GM12878 (cell line): ENCODE measurements around the gene PAXX. TPM values are rescaled to one million over a fixed set of nuclear protein-coding genes. Genes with fewer than 3 reads are reported as not detected.

Source experiments
- ATAC-seq: fragments of 200-7000 bp; cut with Tn5 transposase; 3 replicates; pipeline ENCODE4 v1.9.1; 2020; ENCODE audit warnings: mild to moderate bottlenecking, moderate library complexity
- BruUV-seq: library from RNA; stranded (reverse); fragments of 400-500 nt; replicated peaks from 2 replicates; lab custom pipeline; 2021; lab: Mats Ljungman, UMichigan
- CTCF ChIA-PET: fragments of 300-600 bp; sonication (Branson Sonifier 250); formaldehyde crosslinking; extraction: SDS; loops from one replicate; lab custom pipeline; 2021; ENCODE audit warnings: inconsistent platforms; lab: Yijun Ruan, JAX
- POLR2A ChIA-PET: fragments of 350-600 bp; formaldehyde crosslinking; extraction: SDS; loops from one replicate; lab custom pipeline; 2021; ENCODE audit warnings: inconsistent platforms; lab: Charles Lee
- RAD21 ChIA-PET: fragments of 300-600 bp; sonication (Branson Sonifier 250); formaldehyde crosslinking; loops from one replicate; lab custom pipeline; 2023; ENCODE audit warnings: antibody characterized with exemption; ENCODE audit not compliant: unreplicated experiment; lab: Charles Lee
- SMC1A ChIA-PET: fragments of 300-600 bp; sonication (Branson Sonifier 250); formaldehyde crosslinking; loops from one replicate; lab custom pipeline; 2023; ENCODE audit not compliant: unreplicated experiment, uncharacterized antibody; lab: Charles Lee
- DNase-seq: peaks from one replicate; pipeline ENCODE4 v3.0.0-alpha.2; 2011; ENCODE audit warnings: low read depth, low spot score
- FAIRE-seq: peaks from 3 replicates; lab custom pipeline; 2011; peaks lifted over from hg19 to GRCh38; lab: Jason Lieb, UNC
- H2AFZ ChIP-seq: 2 replicates; pipeline ENCODE4 v1.6.0; 2011; ENCODE audit warnings: low read depth, low read length, control low read depth; ENCODE audit not compliant: control insufficient read depth
- H3K27ac ChIP-seq: 2 replicates; pipeline ENCODE4 v1.5.1; 2011; ENCODE audit warnings: control low read depth; ENCODE audit not compliant: control insufficient read depth, insufficient read depth
- H3K27me3 ChIP-seq, 2 experiments: replicated peaks in 1 of 2; 2 replicates each; pipeline versions ENCODE4 v1.6.0 to v1.6.1; 2011; ENCODE audit warnings: low read length in 1 of 2; ENCODE audit not compliant: control insufficient read depth in 2 of 2, insufficient read depth in 2 of 2
- H3K36me3 ChIP-seq, 2 experiments: 2 replicates each; pipeline ENCODE4 v1.5.1; 2011; ENCODE audit warnings: low read length in 1 of 2; ENCODE audit not compliant: control insufficient read depth in 2 of 2, insufficient read depth in 2 of 2
- H3K4me1 ChIP-seq: 2 replicates; pipeline ENCODE4 v1.6.1; 2011; ENCODE audit warnings: mild to moderate bottlenecking, low read length, moderate library complexity, mixed read lengths; ENCODE audit not compliant: control insufficient read depth, insufficient read depth
- H3K4me2 ChIP-seq: 2 replicates; pipeline ENCODE4 v1.6.0; 2011; ENCODE audit warnings: control low read depth; ENCODE audit not compliant: control insufficient read depth, insufficient read depth
- H3K4me3 ChIP-seq: fragments of 200-600 bp; sonication (generic); 2 replicates; pipeline ENCODE4 v1.5.1; 2016
- H3K79me2 ChIP-seq: 2 replicates; pipeline ENCODE4 v1.6.0; 2011; ENCODE audit warnings: low read length; ENCODE audit not compliant: control insufficient read depth, insufficient read depth
- H3K9ac ChIP-seq: 2 replicates; pipeline ENCODE4 v1.8.0; 2011; ENCODE audit warnings: low read length, control low read depth, mixed read lengths; ENCODE audit not compliant: control insufficient read depth, insufficient read depth
- H3K9me3 ChIP-seq: replicated peaks from 3 replicates; pipeline ENCODE4 v1.5.1; 2011; ENCODE audit warnings: mild to moderate bottlenecking, low read length; ENCODE audit not compliant: control insufficient read depth, insufficient read depth
- H4K20me1 ChIP-seq: 2 replicates; pipeline ENCODE4 v1.6.0; 2011; ENCODE audit not compliant: control insufficient read depth, insufficient read depth
- GABPA ChIP-seq: IDR thresholded peaks from 2 replicates; pipeline ENCODE4 v1.6.1; 2014; ENCODE audit warnings: antibody characterized with exemption, low read depth, mild to moderate bottlenecking, inconsistent platforms
- GATAD2B ChIP-seq: fragments of 450-650 bp; conservative IDR thresholded peaks from 2 replicates; pipeline ENCODE4 v1.6.1; 2017; ENCODE audit warnings: low read depth, mild to moderate bottlenecking, moderate library complexity
- KDM1A ChIP-seq: fragments of 200-600 bp; sonication (generic); IDR thresholded peaks from 2 replicates; pipeline ENCODE4 v1.6.1; 2016; ENCODE audit warnings: borderline replicate concordance
- NFIC ChIP-seq: IDR thresholded peaks from 2 replicates; pipeline ENCODE4 v1.6.1; 2012; ENCODE audit warnings: low read depth, mild to moderate bottlenecking, inconsistent platforms, low read length, moderate library complexity
- NFXL1 ChIP-seq: fragments of 450-650 bp; IDR thresholded peaks from 2 replicates; pipeline ENCODE4 v1.6.1; 2017; ENCODE audit warnings: antibody characterized with exemption, mild to moderate bottlenecking, borderline replicate concordance
- NKRF ChIP-seq: fragments of 450-650 bp; conservative IDR thresholded peaks from 2 replicates; pipeline ENCODE4 v1.6.1; 2017; ENCODE audit warnings: mild to moderate bottlenecking, moderate library complexity
- NR2C2 ChIP-seq: IDR thresholded peaks from 2 replicates; pipeline ENCODE4 v1.6.1; 2011; ENCODE audit warnings: borderline replicate concordance, low read depth; ENCODE audit not compliant: control insufficient read depth, insufficient read length
- PML ChIP-seq: IDR thresholded peaks from 2 replicates; pipeline ENCODE4 v1.6.1; 2012; ENCODE audit warnings: low read length, inconsistent platforms
- POLR2AphosphoS5 ChIP-seq: IDR thresholded peaks from 2 replicates; pipeline ENCODE4 v1.6.1; 2011; ENCODE audit warnings: mild to moderate bottlenecking, low read length, inconsistent platforms
- SIX5 ChIP-seq: IDR thresholded peaks from 2 replicates; pipeline ENCODE4 v1.6.1; 2011; ENCODE audit warnings: mild to moderate bottlenecking, low read depth, low read length, moderate library complexity; ENCODE audit not compliant: severe bottlenecking
- SREBF1 ChIP-seq: IDR thresholded peaks from 2 replicates; pipeline ENCODE4 v1.6.1; 2012; ENCODE audit warnings: mild to moderate bottlenecking, low read length
- ZNF24 ChIP-seq: fragments of 450-650 bp; IDR thresholded peaks from 2 replicates; pipeline ENCODE4 v1.6.1; 2017; ENCODE audit warnings: antibody characterized with exemption, mild to moderate bottlenecking
- ZNF622 ChIP-seq: fragments of 450-650 bp; IDR thresholded peaks from 2 replicates; pipeline ENCODE4 v1.6.1; 2017; ENCODE audit warnings: mild to moderate bottlenecking, inconsistent platforms
- WGBS: methylation state at CpG from one replicate; pipeline ENCODE4 v1.1.6; 2016; ENCODE audit warnings: low lambda C conversion rate; ENCODE audit not compliant: insufficient replicate concordance, insufficient coverage; ENCODE audit errors: missing lambda C conversion rate; 5-methylcytosine and 5-hydroxymethylcytosine counted together
- in situ Hi-C: fragments of 300-500 bp; cut with MboI; formaldehyde crosslinking; loops from 9 replicates; pipeline ENCODE4 v1.14.3; 2018; ENCODE audit warnings: mixed read lengths
- intact Hi-C: fragments of 100-400 bp; cut with micrococcal nuclease; formaldehyde crosslinking; loops from one replicate; pipeline ENCODE4 v1.14.2; 2022; ENCODE audit not compliant: unreplicated experiment
- polyA plus RNA-seq, 11 experiments: library from polyadenylated mRNA; depleted of rRNA in 4 of 11; unstranded in 6 of 11; stranded (reverse) in 5 of 11; fragments of >200 nt; fragmentation: Nextera tagmentation in 4 of 11; fragmentation: Illumina TruSeq in 1 of 11; extraction: Ambion mirVana in 4 of 11; extraction: Trizol in 1 of 11; gene quantifications; 1 replicate in 1 of 11; 2 replicates in 10 of 11; pipeline versions ENCODE4 v1.2.1 to v1.2.3, GENCODE V29; 2011 to 2016; ENCODE audit warnings: inconsistent platforms in 2 of 11, missing spikeins in 2 of 11, low read depth in 1 of 11
- total RNA-seq, 4 experiments: library from RNA; depleted of rRNA in 3 of 4; stranded (reverse); fragments of >200 nt in 3 of 4; fragmentation: Illumina TruSeq in 1 of 4; extraction: Trizol in 1 of 4; gene quantifications; 2 replicates each; pipeline versions ENCODE4 v1.2.1 to v1.2.3, GENCODE V29; 2013 to 2021
- TF ChIP-seq, protein P1 (sequence below): fragments of 450-650 bp; IDR thresholded peaks from 2 replicates; pipeline ENCODE4 v1.6.1; 2017; ENCODE audit warnings: borderline replicate concordance
- TF ChIP-seq, protein P2 (sequence below): fragments of 450-650 bp; formaldehyde crosslinking; IDR thresholded peaks from 2 replicates; pipeline ENCODE4 v1.5.0; 2022; ENCODE audit warnings: mild to moderate bottlenecking, missing genetic modification characterization

PAXX gene
- total and polyA plus RNA-seq, 10 of the 15 experiments (the other 5 are each of a cell fraction or from before 2014, with no cell fraction given) = 0.18 to 60.6 (median 29.5) TPM

DNA sequence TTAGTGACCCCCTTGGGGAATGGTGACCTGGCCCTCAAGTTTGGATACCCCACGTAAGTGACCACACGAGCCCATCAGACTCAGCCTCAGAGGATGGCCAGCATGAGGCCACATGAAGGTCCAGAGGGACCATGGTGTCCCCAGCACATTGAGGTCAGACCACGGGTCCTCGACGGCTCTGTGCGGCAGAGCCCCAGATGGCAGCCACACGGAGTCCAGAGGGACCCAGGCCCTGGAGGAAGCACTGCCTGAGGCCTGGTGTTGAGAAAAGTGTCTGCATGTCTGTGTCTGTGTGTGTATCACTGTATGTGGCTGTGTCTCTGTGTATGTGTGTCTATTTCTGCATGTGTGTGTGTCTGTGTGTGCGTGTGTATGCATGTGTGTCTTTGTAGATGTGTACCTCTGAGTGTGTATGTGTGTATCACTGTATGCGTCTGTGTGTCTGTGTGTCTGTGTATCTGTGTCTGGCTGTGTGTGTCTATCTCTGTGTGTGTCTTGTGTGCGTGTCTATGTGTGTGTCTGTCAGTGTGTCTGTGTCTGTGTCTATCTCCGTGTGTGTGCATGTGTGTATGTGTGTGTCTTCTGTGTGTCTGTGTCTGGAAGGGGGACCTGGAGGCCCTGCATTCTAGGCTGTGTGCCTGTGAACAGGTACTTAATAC is 8.4 kb upstream of the PAXX start (continued):
- TF ChIP-seq POLR2AphosphoS5 = no peak

DNA sequence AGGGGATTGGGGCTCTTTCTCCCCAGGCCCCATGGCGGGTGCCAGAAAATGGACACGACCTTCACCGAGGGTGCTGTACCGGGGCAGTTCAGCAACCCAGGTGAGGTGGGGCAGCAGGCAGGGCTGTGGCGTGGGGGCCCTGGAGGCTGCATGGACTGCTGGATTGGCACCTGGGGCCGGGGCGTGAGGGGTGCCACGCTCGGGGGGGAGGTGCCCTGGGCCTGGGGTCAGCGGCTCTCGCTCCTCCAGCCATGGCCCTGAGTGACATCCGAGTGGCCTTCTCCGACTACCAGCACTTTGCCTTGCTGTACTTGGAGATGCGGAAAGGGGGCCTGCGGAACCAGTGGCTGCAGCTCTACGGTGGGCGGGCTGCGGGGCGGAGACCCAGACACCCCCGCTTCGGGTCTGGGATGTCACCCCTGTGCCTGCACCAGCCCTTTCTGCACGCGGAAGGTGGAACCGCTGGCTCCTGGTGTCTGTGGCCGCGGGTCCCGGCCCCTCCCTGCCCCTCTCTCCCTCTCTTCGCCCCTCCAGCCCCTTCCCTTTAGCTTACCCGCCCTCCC is 7.7 kb upstream of the PAXX start:
- CTCF ChIA-PET = no interaction called here

More for the DNA sequence above, 7.7 kb upstream of the PAXX start:
- H3K4me2 ChIP-seq = no peak overlapping the region
- DNase-seq (no peak), ATAC-seq (no peak), FAIRE-seq (no peak)
- in situ Hi-C loops = no loop called here
- BruUV-seq = no TSS peak
- TF ChIP-seq SREBF1 (no peak), NKRF (no peak), KDM1A (no peak), SIX5 (no peak), ZNF24 (no peak), NFIC (no peak), NFXL1 (no peak), GATAD2B (no peak), PML (no peak), GABPA (no peak), NR2C2 (no peak), ZNF622 (no peak)
- TF ChIP-seq, protein P1, sequence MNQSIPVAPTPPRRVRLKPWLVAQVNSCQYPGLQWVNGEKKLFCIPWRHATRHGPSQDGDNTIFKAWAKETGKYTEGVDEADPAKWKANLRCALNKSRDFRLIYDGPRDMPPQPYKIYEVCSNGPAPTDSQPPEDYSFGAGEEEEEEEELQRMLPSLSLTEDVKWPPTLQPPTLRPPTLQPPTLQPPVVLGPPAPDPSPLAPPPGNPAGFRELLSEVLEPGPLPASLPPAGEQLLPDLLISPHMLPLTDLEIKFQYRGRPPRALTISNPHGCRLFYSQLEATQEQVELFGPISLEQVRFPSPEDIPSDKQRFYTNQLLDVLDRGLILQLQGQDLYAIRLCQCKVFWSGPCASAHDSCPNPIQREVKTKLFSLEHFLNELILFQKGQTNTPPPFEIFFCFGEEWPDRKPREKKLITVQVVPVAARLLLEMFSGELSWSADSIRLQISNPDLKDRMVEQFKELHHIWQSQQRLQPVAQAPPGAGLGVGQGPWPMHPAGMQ = no peak
- TF ChIP-seq, protein P2, sequence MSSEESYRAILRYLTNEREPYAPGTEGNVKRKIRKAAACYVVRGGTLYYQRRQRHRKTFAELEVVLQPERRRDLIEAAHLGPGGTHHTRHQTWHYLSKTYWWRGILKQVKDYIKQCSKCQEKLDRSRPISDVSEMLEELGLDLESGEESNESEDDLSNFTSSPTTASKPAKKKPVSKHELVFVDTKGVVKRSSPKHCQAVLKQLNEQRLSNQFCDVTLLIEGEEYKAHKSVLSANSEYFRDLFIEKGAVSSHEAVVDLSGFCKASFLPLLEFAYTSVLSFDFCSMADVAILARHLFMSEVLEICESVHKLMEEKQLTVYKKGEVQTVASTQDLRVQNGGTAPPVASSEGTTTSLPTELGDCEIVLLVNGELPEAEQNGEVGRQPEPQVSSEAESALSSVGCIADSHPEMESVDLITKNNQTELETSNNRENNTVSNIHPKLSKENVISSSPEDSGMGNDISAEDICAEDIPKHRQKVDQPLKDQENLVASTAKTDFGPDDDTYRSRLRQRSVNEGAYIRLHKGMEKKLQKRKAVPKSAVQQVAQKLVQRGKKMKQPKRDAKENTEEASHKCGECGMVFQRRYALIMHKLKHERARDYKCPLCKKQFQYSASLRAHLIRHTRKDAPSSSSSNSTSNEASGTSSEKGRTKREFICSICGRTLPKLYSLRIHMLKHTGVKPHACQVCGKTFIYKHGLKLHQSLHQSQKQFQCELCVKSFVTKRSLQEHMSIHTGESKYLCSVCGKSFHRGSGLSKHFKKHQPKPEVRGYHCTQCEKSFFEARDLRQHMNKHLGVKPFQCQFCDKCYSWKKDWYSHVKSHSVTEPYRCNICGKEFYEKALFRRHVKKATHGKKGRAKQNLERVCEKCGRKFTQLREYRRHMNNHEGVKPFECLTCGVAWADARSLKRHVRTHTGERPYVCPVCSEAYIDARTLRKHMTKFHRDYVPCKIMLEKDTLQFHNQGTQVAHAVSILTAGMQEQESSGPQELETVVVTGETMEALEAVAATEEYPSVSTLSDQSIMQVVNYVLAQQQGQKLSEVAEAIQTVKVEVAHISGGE (CRISPR knock-in tag) = no peak
- intact Hi-C loops = no loop called here
- H2AFZ ChIP-seq = no peak overlapping the region
- peaks cover 5 to 6% of the 10 kb centered on the region in 2 experiments for H3K27me3 ChIP-seq
- 64% methylated on average over 24 of the region's 29 CpGs for WGBS
- H3K4me1 ChIP-seq = no peaks in the 10 kb centered on the region
- ChIA-PET POLR2A (interaction anchor here (0.7 kb wide), 1 partner anchor 175 kb away, joined by 5 read pairs; no protein-coding TSS in a partner anchor), SMC1A (no interaction called here), RAD21 (no interaction called here)
- H3K36me3 ChIP-seq = no peaks in the 10 kb centered on the region
- peaks cover 3% of the 10 kb centered on the region; the same call in 1 of the 2 replicates for H4K20me1 ChIP-seq
- no peak overlapping the region for H3K9ac ChIP-seq
- H3K27ac ChIP-seq = no peak overlapping the region
- no peaks in the 10 kb centered on the region for H3K9me3 ChIP-seq
- no peaks in the 10 kb centered on the region for H3K79me2 ChIP-seq
- H3K4me3 ChIP-seq = no peak overlapping the region
